Effector memory CD4-positive, alpha-beta T cell (primary cell): ENCODE results near the gene CTNNA2.

Experiments
- DNase-seq, 3 donors: peaks; one replicate each; pipeline ENCODE4 v3.0.0-alpha.2; 2020
- H3K27ac ChIP-seq: 2 replicates; pipeline ENCODE4 v1.7.0; 2013; ENCODE audit warnings: mild to moderate bottlenecking, low read length, moderate library complexity; ENCODE audit not compliant: insufficient read depth, poor library complexity, severe bottlenecking
- H3K27me3 ChIP-seq: replicated peaks from 2 replicates; pipeline ENCODE4 v1.7.0; 2013; ENCODE audit warnings: mild to moderate bottlenecking, low read length; ENCODE audit not compliant: insufficient read depth, control insufficient read depth, poor library complexity, severe bottlenecking
- H3K36me3 ChIP-seq: 2 replicates; pipeline ENCODE4 v1.7.0; 2013; ENCODE audit warnings: mild to moderate bottlenecking, low read length, moderate library complexity; ENCODE audit not compliant: control insufficient read depth, insufficient read depth
- H3K4me1 ChIP-seq: 2 replicates; pipeline ENCODE4 v1.7.0; 2013; ENCODE audit warnings: low read length, mild to moderate bottlenecking; ENCODE audit not compliant: control insufficient read depth, insufficient read depth, poor library complexity, severe bottlenecking
- H3K4me3 ChIP-seq: 2 replicates; pipeline ENCODE4 v1.7.0; 2013; ENCODE audit warnings: low read length, low read depth, mild to moderate bottlenecking; ENCODE audit not compliant: insufficient read depth, poor library complexity, severe bottlenecking
- H3K9me3 ChIP-seq: 2 replicates; pipeline ENCODE4 v1.7.0; 2013; ENCODE audit warnings: mild to moderate bottlenecking, low read length, moderate library complexity; ENCODE audit not compliant: control insufficient read depth

CTNNA2 gene

GRCh38 chr2:80258793-80259192 lies 745.9 kb downstream of the CTNNA2 start:
- Histone ChIP-seq H3K9me3 (no peaks in the 10 kb centered on the region), H3K36me3 (no peaks in the 10 kb centered on the region), H3K4me1 (no peaks in the 10 kb centered on the region), H3K4me3 (no peak overlapping the region), H3K27ac (no peak overlapping the region), H3K27me3 (no peaks in the 10 kb centered on the region)
- no peak for DNase-seq

GRCh38 chr2:80259292-80259691 lies 746.4 kb downstream of the CTNNA2 start:
- Histone ChIP-seq H3K27me3 (no peaks in the 10 kb centered on the region), H3K9me3 (no peaks in the 10 kb centered on the region), H3K36me3 (no peaks in the 10 kb centered on the region), H3K4me1 (no peaks in the 10 kb centered on the region), H3K4me3 (no peak overlapping the region), H3K27ac (no peak overlapping the region)
- DNase-seq = no peak

- Histone ChIP-seq H3K4me3 (no peak overlapping the region), H3K27ac (no peak overlapping the region), H3K4me1 (no peaks in the 10 kb centered on the region), H3K36me3 (no peaks in the 10 kb centered on the region), H3K9me3 (no peaks in the 10 kb centered on the region), H3K27me3 (no peaks in the 10 kb centered on the region)
- no peak for DNase-seq
Observed at GRCh38 chr2:80266231-80266630, 753.4 kb downstream of the CTNNA2 start.

- H3K27ac ChIP-seq = no peak overlapping the region
- no peaks in the 10 kb centered on the region for H3K4me1 ChIP-seq
- H3K4me3 ChIP-seq = no peak overlapping the region
- no peaks in the 10 kb centered on the region for H3K9me3 ChIP-seq
- DNase-seq = no peak
- no peaks in the 10 kb centered on the region for H3K27me3 ChIP-seq
- H3K36me3 ChIP-seq = no peaks in the 10 kb centered on the region
Observed at GRCh38 chr2:80269806-80270205, 757.0 kb downstream of the CTNNA2 start.

GRCh38 chr2:80280598-80280997 lies 767.7 kb downstream of the CTNNA2 start:
- H3K4me1 ChIP-seq = no peaks in the 10 kb centered on the region

GRCh38 chr2:80281049-80281448 lies 768.2 kb downstream of the CTNNA2 start:
- no peaks in the 10 kb centered on the region for H3K27me3 ChIP-seq
- H3K4me1 ChIP-seq = no peaks in the 10 kb centered on the region
- H3K9me3 ChIP-seq = no peaks in the 10 kb centered on the region
- DNase-seq = no peak
- H3K4me3 ChIP-seq = no peak overlapping the region
- no peaks in the 10 kb centered on the region for H3K36me3 ChIP-seq
- H3K27ac ChIP-seq = no peak overlapping the region

More at GRCh38 chr2:80280598-80280997, 767.7 kb downstream of the CTNNA2 start:
- no peak for DNase-seq
- no peaks in the 10 kb centered on the region for H3K36me3 ChIP-seq
- H3K27ac ChIP-seq = no peak overlapping the region
- H3K27me3 ChIP-seq = no peaks in the 10 kb centered on the region
- no peak overlapping the region for H3K4me3 ChIP-seq
- no peaks in the 10 kb centered on the region for H3K9me3 ChIP-seq

GRCh38 chr2:80288576-80288975 lies 775.7 kb downstream of the CTNNA2 start:
- DNase-seq = no peak
- no peaks in the 10 kb centered on the region for H3K9me3 ChIP-seq
- no peak overlapping the region for H3K4me3 ChIP-seq
- H3K27me3 ChIP-seq = no peaks in the 10 kb centered on the region
- H3K27ac ChIP-seq = no peak overlapping the region
- no peaks in the 10 kb centered on the region for H3K4me1 ChIP-seq
- no peaks in the 10 kb centered on the region for H3K36me3 ChIP-seq

GRCh38 chr2:80291656-80292055 lies 778.8 kb downstream of the CTNNA2 start:
- Histone ChIP-seq H3K4me1 (no peaks in the 10 kb centered on the region), H3K27me3 (no peaks in the 10 kb centered on the region), H3K36me3 (no peaks in the 10 kb centered on the region), H3K27ac (no peak overlapping the region), H3K9me3 (no peaks in the 10 kb centered on the region), H3K4me3 (no peak overlapping the region)
- DNase-seq = no peak

GRCh38 chr2:80292474-80292873 lies 779.6 kb downstream of the CTNNA2 start:
- no peak for DNase-seq
- Histone ChIP-seq H3K9me3 (no peaks in the 10 kb centered on the region), H3K4me3 (no peak overlapping the region), H3K4me1 (no peaks in the 10 kb centered on the region), H3K36me3 (no peaks in the 10 kb centered on the region), H3K27ac (no peak overlapping the region), H3K27me3 (no peaks in the 10 kb centered on the region)

GRCh38 chr2:80293039-80293438 lies 780.2 kb downstream of the CTNNA2 start:
- DNase-seq = no peak
- H3K4me1 ChIP-seq = no peaks in the 10 kb centered on the region
- no peaks in the 10 kb centered on the region for H3K36me3 ChIP-seq
- H3K4me3 ChIP-seq = no peak overlapping the region
- H3K27ac ChIP-seq = no peak overlapping the region
- H3K27me3 ChIP-seq = no peaks in the 10 kb centered on the region
- no peaks in the 10 kb centered on the region for H3K9me3 ChIP-seq

GRCh38 chr2:80298954-80299353 lies 786.1 kb downstream of the CTNNA2 start:
- DNase-seq = no peak
- Histone ChIP-seq H3K36me3 (no peaks in the 10 kb centered on the region), H3K4me3 (no peak overlapping the region), H3K9me3 (no peaks in the 10 kb centered on the region), H3K4me1 (no peaks in the 10 kb centered on the region), H3K27ac (no peak overlapping the region), H3K27me3 (no peaks in the 10 kb centered on the region)
